Neutrophil (primary cell): ENCODE measurements around the gene ADRA2B.

Source experiments
- H3K27ac ChIP-seq: fragments of 200-600 bp; sonication (generic); 2 replicates; pipeline ENCODE4 v1.5.1; 2016; ENCODE audit warnings: mild to moderate bottlenecking, moderate library complexity
- H3K27me3 ChIP-seq: fragments of 200-600 bp; sonication (generic); 2 replicates; pipeline ENCODE4 v1.6.0; 2016; ENCODE audit warnings: mild to moderate bottlenecking
- H3K36me3 ChIP-seq: fragments of 200-600 bp; sonication (generic); 2 replicates; pipeline ENCODE4 v1.5.1; 2017
- H3K4me1 ChIP-seq, 2 experiments: fragments of 200-600 bp in 1 of 2; sonication (generic) in 1 of 2; 1 replicate in 1 of 2; 2 replicates in 1 of 2; pipeline versions ENCODE4 v1.5.1 to v1.6.1; 2013 to 2016; ENCODE audit warnings: low read depth in 1 of 2, low read length in 1 of 2, mild to moderate bottlenecking in 1 of 2, moderate library complexity in 1 of 2; ENCODE audit not compliant: control insufficient read depth in 1 of 2, insufficient read depth in 1 of 2
- H3K4me3 ChIP-seq, 2 experiments: fragments of 200-600 bp in 1 of 2; sonication (generic) in 1 of 2; 1 replicate in 1 of 2; 2 replicates in 1 of 2; pipeline ENCODE4 v1.5.1; 2013 to 2016; ENCODE audit warnings: low read depth in 1 of 2, low read length in 1 of 2, mild to moderate bottlenecking in 1 of 2, moderate library complexity in 1 of 2
- H3K9me3 ChIP-seq: fragments of 200-600 bp; sonication (generic); 2 replicates; pipeline ENCODE4 v1.5.1; 2016
- CTCF ChIP-seq: fragments of 200-600 bp; sonication (generic); IDR thresholded peaks from 2 replicates; pipeline ENCODE4 v1.5.1; 2016; ENCODE audit warnings: antibody characterized with exemption

ADRA2B gene

GRCh38 chr2:96083989-96084857, 32.1 kb downstream of the ADRA2B start:
- Histone ChIP-seq H3K36me3 (no peaks in the 10 kb centered on the region), H3K4me1 (peaks cover 6 to 8% of the 10 kb centered on the region in 2 experiments), H3K9me3 (no peaks in the 10 kb centered on the region), H3K27ac (no peak overlapping the region), H3K27me3 (no peaks in the 10 kb centered on the region), H3K4me3 (no peak overlapping the region)
- no peak for TF ChIP-seq CTCF

GRCh38 chr2:96083064-96083939, 33.1 kb downstream of the ADRA2B start:
- no peaks in the 10 kb centered on the region for H3K9me3 ChIP-seq
- no peak overlapping the region for H3K27ac ChIP-seq
- TF ChIP-seq CTCF: no peak
- H3K4me3 ChIP-seq: no peak overlapping the region
- H3K4me1 ChIP-seq: peaks cover 6 to 8% of the 10 kb centered on the region in 2 experiments
- H3K27me3 ChIP-seq: no peaks in the 10 kb centered on the region
- H3K36me3 ChIP-seq: no peaks in the 10 kb centered on the region

GRCh38 chr2:96082211-96083063, 33.9 kb downstream of the ADRA2B start:
- no peaks in the 10 kb centered on the region for H3K9me3 ChIP-seq
- no peak overlapping the region for H3K27ac ChIP-seq
- H3K4me1 ChIP-seq: peaks cover 6 to 8% of the 10 kb centered on the region in 2 experiments
- H3K36me3 ChIP-seq: no peaks in the 10 kb centered on the region
- TF ChIP-seq CTCF: no peak
- H3K27me3 ChIP-seq: no peaks in the 10 kb centered on the region
- H3K4me3 ChIP-seq: no peak overlapping the region

GRCh38 chr2:96081042-96081441, 35.3 kb downstream of the ADRA2B start:
- TF ChIP-seq CTCF: no peak
- Histone ChIP-seq H3K4me1 (peaks cover 6 to 8% of the 10 kb centered on the region in 2 experiments), H3K36me3 (no peaks in the 10 kb centered on the region), H3K9me3 (no peaks in the 10 kb centered on the region), H3K27me3 (no peaks in the 10 kb centered on the region), H3K4me3 (no peak overlapping the region), H3K27ac (no peak overlapping the region)

GRCh38 chr2:96075199-96075771, 41.1 kb downstream of the ADRA2B start:
- Histone ChIP-seq H3K9me3 (no peaks in the 10 kb centered on the region), H3K4me3 (no peak overlapping the region), H3K4me1 (no peaks in the 10 kb centered on the region), H3K27me3 (no peaks in the 10 kb centered on the region), H3K36me3 (no peaks in the 10 kb centered on the region), H3K27ac (no peak overlapping the region)
- no peak for TF ChIP-seq CTCF
